GM18517 (cell line): ENCODE measurements around the gene CARM1.
"Not testable (repeated sequence)": the region's sequence is repeated elsewhere in the genome, so short reads cannot be mapped to it uniquely, and the experiment has no call there.

Source experiments
- ATAC-seq: cut with Tn5 transposase; IDR thresholded peaks from one replicate; pipeline ENCODE4 v1.9.1; 2021; ENCODE audit warnings: mild to moderate bottlenecking, moderate library complexity; ENCODE audit not compliant: unreplicated experiment

CARM1 gene

DNA sequence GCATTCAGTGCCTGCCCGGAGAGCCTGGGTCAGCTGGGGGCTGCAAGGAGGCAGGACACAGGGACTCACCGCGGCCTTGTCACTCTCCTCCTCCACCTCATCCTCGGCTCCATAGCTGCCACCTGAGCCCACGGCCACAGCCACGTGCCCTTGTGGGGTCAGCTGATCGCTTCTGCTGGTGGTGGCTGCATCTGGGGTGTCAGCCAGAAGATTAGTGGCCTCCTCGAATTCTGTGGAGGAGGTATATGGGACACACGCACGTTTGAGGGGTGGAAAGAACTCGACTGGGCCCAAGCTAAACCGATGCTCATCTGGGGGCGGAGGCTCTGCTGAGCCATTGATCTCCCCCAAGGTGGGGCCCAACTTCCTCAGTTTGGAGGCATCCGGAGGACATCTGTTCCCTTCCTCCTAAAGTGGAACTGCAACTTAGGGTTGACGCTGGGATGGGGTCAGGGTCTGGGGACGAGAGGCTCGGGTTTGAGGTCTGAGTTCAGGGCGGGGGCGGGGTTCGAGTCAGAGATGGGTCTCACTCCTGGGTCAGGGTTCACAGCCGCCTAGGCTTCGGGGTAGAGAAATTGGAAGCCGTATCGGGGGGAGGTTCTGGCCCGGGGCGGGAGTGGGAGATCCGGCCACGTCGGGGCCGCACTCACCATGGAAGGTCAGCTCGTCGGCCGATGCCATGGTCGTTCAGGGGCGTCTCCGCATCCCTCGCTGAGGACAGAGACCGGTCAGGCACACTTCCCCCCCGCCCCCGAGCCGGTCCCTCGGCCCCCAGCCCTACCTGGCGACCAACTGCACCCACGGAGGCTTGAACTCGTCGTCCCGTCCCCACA lies 56.6 kb downstream of the CARM1 start:
- ATAC-seq, result peak; percentile 6

GRCh38 chr19:10928563-10929401 lies 57.4 kb downstream of the CARM1 start, which contains the start of the genes TIMM29 and YIPF2:
TIMM29 (plus strand) TSS chr19:10928811; CDS start chr19:10928823, 12 bp downstream.
YIPF2 (minus strand) TSS chr19:10928639; CDS start chr19:10928410, 229 bp downstream.
- peak; percentile 82 for ATAC-seq

DNA sequence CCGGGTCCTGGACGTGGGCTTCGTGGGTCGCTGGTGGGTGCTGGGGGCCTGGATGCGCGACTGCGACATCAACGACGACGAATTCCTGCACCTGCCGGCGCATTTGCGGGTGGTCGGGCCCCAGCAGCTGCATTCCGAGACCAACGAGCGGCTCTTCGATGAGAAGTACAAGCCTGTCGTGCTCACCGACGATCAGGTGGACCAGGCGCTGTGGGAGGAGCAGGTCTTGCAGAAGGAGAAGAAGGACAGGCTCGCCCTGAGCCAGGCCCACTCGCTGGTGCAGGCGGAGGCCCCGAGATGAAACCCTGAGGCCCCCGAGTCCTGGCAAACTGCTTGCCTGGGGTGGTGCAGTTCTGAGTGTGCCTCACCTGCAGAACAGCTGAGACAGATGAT lies 58.0 kb downstream of the CARM1 start:
- no peak for ATAC-seq

DNA sequence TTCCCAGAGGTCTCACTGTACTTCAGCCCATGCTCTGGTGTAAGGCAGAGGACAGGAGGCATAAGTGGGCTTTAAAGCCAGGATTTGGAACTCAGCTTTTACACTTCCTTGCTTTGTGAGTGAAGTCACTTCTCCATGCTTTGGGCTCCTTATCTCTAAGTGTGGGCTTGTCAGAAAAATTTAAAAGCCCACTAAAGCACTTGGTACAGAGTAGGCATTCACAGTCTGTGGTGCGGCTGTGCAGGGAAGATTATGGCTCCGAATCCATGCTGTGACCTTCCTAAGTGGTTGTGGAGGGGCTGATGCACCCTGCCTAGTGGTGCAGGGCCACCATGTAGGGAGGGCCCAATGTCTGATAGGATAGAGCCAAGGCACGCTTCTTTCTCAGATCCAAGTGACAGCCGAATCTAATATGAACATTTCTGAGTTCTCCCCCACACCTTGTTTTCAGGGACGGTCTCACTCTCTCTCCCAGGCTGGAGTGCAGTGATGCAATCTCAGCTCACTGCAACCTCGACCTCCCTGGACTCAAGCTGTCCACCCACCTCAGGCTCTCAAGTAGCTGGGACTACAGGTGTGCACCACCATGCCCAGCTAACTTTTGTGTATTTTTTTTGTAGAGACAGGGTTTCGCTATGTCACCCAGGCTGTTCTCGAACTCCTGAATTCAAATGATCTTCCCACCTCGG lies 64.2 kb downstream of the CARM1 start:
- ATAC-seq, result no peak

- ATAC-seq, result no peak
These were observed 65.3 kb downstream of the CARM1 start for GRCh38 chr19:10936661-10937084.

GRCh38 chr19:10941649-10942048 lies 70.3 kb downstream of the CARM1 start:
- ATAC-seq, result not testable (repeated sequence)

DNA sequence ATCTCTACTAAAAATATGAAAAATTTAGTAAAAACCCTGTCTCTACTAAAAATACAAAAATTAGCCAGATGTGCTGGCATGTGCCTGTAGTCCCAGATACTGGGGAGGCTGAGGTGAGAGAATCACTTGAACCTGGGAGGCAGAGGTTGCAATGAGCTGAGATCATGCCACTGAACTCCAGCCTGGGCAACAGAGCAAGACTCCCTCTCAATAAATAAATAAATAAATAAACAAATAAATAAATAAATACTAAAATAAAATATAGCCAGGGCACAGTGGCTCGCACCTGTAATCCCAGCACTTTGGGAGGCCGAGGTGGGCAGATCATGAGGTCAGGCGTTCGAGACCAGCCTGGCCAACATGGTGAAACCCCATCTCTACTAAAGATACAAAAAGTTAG lies 72.1 kb downstream of the CARM1 start:
- not testable (repeated sequence) for ATAC-seq

- ATAC-seq, result no peak
These were observed 73.9 kb downstream of the CARM1 start for GRCh38 chr19:10945264-10945663.

DNA sequence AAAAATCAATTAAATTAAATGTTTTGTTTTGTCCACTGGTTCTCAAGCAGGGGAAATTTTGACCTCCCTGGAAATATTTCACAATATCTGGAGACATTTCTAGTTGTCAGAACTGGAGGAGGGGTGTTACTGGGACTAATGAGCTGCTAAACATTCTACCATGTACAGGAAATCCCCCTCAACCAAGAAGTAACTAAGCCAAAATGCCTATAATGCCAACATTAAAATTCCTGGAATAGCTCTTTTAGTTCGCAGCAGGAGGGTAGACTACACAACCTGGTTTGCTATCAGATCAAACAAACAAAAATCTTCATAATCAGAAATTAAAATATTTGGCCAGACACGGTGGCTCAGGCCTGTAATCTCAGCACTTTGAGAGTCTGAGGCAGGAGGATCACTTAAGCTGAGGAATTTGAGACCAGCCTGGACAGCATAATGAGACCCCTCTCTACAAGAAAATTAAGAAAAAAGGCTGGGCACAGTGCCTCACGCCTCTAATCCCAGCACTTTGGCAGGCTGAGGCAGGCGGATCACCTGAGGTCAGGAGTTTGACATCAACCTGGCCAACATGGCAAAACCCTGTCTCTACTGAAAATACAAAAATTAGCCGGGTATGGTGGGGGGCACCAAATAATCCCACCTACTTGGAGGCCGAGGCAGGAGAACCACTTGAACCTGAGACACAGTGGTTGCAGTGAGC lies 75.8 kb downstream of the CARM1 start:
- ATAC-seq, result no peak

GRCh38 chr19:10952809-10953208 lies 81.5 kb downstream of the CARM1 start:
- no peak for ATAC-seq

DNA sequence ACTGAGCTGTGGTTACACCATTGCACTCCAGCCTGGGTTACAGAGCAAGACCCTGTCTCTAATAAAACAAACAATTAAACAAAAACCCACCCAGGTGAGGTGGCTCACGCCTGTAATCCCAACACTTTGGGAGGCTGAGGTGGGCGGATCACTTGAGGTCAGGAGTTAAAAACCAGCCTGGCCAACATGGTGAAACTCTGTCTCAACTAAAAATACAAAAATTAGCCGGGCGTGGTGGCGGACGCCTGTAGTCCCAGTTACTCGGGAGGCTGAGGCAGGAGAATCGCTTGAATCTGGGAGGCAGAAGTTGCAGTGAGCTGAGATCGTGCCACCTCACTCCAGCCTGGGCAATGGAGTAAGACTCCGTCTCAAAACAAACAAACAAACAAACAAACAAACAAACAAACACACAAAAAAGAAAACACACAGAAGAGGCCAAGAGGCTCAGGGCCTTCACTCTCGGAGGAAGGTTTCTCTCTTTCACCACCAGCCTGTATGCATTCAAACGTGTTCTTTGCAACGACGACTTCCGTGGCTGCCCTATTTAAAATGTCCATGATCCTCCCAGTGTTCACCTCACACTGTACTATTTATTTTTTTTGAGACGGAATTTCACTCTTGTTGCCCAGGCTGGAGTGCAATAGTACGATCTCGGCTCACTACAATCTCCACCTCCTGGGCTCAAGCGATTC lies 88.1 kb downstream of the CARM1 start:
- ATAC-seq, result not testable (repeated sequence)

GRCh38 chr19:10960314-10961072 lies 89.1 kb downstream of the CARM1 start, which contains the start of gene SMARCA4:
SMARCA4 (plus strand) TSS chr19:10961030; CDS start chr19:10984152, 23,122 bp downstream.
- peak; percentile 63 for ATAC-seq

DNA sequence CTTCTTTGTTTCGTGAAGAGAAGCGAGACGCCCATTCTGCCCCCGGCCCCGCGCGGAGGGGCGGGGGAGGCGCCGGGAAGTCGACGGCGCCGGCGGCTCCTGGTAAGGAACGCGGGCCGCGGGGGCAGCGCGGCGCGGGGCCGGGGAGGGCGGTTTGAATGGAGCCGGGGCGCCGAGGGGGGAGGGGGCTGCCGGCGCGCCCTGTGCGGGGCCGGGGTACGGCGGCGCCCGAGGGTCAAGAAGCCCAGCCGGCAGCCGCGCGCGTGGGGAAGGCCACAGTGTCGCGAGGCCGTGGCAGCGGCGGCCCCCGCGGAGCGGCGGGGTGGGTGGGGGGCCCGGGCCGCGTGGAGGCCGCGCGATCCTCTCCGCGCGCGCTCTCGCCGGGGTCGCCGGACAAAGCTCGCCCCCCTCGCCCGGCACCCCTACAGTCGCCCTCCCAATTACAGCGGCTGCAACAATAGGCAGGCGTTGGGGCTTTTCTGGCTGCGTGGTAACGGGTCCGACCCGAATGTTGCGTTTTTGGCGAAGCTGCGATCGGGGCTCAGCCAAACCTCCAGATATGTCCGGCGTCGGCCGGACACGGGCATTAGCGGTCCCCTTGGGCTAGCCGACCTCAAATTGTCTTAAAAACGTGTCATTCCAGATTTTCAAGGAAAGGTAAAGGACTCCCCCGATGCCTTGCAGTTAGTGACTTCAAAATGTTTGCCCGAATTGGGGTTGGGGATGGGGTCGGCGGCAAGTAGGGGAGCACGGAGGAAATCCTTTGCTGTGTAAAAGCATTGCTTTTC lies 89.9 kb downstream of the CARM1 start:
- no peak for ATAC-seq

- ATAC-seq, result no peak
These were observed 91.5 kb downstream of the CARM1 start for GRCh38 chr19:10962863-10963262.

DNA sequence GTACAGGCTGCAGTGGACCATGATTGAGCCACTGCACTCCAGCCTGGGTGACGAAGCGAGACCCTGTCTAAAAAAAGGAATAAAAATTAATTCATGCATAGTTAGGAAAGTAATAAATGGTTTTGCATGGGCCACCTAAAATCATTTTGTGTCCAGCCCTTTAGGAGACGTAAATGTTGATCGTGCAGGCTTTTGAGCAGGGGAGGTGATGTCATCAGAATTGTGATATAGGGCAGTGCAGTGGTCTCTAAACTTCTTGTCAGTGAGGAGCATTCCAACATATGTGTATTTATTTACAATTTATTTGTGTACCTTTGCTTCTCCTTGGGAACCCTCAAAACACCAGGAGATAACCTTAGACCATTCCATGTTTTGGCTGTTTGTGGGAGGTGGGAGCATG lies 92.5 kb downstream of the CARM1 start:
- ATAC-seq, result no peak

- no peak for ATAC-seq
These were observed 93.5 kb downstream of the CARM1 start for GRCh38 chr19:10964903-10965302.

GRCh38 chr19:10965398-10965797 lies 94.0 kb downstream of the CARM1 start:
- ATAC-seq, result no peak

- no peak for ATAC-seq
These were observed 95.5 kb downstream of the CARM1 start for GRCh38 chr19:10966809-10967208.
